ENCODE data around the gene ZNF292. TPM values are rescaled to one million over a fixed set of nuclear protein-coding genes. Genes with fewer than 3 reads are reported as not detected.

The ZNF292 gene
- total RNA-seq, 2 donors from 2014 or later: 30.6 to 56.4 TPM

DNA sequence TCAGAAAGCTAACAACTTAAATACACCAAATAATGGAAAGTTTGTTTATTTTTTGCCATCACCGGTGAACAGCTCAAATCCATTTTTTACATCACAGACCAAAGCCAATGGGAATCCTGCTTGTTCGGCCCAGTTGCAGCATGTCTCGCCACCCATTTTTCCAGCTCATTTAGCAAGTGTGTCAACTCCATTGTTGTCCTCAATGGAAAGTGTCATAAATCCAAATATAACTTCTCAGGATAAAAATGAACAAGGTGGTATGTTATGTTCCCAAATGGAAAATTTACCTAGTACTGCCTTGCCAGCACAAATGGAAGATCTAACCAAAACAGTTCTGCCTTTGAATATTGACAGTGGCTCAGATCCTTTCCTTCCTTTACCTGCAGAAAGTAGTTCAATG is 101.7 kb downstream of the ZNF292 start:
- TF ChIP-seq, protein P1, sequence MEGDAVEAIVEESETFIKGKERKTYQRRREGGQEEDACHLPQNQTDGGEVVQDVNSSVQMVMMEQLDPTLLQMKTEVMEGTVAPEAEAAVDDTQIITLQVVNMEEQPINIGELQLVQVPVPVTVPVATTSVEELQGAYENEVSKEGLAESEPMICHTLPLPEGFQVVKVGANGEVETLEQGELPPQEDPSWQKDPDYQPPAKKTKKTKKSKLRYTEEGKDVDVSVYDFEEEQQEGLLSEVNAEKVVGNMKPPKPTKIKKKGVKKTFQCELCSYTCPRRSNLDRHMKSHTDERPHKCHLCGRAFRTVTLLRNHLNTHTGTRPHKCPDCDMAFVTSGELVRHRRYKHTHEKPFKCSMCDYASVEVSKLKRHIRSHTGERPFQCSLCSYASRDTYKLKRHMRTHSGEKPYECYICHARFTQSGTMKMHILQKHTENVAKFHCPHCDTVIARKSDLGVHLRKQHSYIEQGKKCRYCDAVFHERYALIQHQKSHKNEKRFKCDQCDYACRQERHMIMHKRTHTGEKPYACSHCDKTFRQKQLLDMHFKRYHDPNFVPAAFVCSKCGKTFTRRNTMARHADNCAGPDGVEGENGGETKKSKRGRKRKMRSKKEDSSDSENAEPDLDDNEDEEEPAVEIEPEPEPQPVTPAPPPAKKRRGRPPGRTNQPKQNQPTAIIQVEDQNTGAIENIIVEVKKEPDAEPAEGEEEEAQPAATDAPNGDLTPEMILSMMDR (IDR thresholded peaks at IDR 0.05): no peak
- Histone ChIP-seq H3K27me3 (no peaks in the 10 kb centered on the region), H3K36me3 (peaks cover 9% of the 10 kb centered on the region), H3K9ac (ENCODE audit: low read depth in 2 of 2, low read length in 2 of 2) (no peak overlapping the region), H3K9me3 (no peaks in the 10 kb centered on the region), H3K27ac (no peak overlapping the region), H3K4me1 (no peaks in the 10 kb centered on the region), H3K4me3 (no peak overlapping the region)
- intact Hi-C loops (cut with DNase I): no loop called here
- no peak for DNase-seq

DNA sequence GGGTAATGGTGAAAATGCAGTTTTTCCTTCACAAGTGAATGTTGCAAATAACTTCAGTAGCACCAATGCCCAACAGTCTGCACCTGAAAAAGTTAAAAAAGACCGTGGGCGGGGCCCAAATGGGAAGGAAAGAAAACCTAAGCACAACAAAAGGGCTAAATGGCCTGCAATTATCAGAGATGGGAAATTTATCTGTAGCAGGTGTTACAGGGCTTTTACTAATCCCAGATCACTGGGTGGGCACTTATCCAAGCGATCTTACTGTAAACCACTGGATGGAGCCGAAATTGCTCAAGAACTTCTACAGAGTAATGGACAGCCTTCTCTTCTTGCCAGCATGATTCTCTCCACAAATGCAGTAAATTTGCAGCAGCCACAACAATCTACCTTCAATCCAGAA is 102.2 kb downstream of the ZNF292 start:
- intact Hi-C loops (cut with DNase I): no loop called here
- Histone ChIP-seq H3K27ac (no peak overlapping the region), H3K4me3 (no peak overlapping the region), H3K4me1 (no peaks in the 10 kb centered on the region), H3K9me3 (no peaks in the 10 kb centered on the region), H3K27me3 (no peaks in the 10 kb centered on the region), H3K36me3 (peaks cover 9% of the 10 kb centered on the region), H3K9ac (ENCODE audit: low read depth in 2 of 2, low read length in 2 of 2) (no peak overlapping the region)
- DNase-seq: no peak
- TF ChIP-seq, protein P1 (IDR thresholded peaks at IDR 0.05): no peak

DNA sequence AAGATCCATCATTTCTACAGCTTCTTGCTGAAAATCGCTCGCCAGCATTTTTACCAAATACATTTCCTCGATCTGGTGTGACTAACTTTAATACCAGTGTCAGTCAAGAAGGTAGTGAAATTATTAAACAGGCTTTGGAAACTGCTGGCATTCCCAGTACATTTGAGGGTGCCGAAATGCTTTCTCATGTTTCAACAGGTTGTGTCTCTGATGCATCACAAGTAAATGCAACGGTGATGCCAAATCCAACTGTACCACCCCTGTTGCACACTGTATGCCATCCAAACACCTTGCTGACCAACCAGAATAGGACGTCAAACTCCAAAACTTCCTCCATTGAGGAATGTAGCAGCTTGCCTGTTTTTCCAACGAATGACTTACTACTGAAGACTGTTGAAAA is 102.6 kb downstream of the ZNF292 start:
- no peak for DNase-seq
- no peaks in the 10 kb centered on the region for H3K27me3 ChIP-seq
- no peak overlapping the region for H3K27ac ChIP-seq
- TF ChIP-seq, protein P1 (IDR thresholded peaks at IDR 0.05): no peak
- no peaks in the 10 kb centered on the region for H3K9me3 ChIP-seq
- no peaks in the 10 kb centered on the region for H3K4me1 ChIP-seq
- H3K4me3 ChIP-seq: no peak overlapping the region
- intact Hi-C loops (cut with DNase I): no loop called here
- no peak overlapping the region for H3K9ac ChIP-seq (ENCODE audit: low read depth in 2 of 2, low read length in 2 of 2)
- H3K36me3 ChIP-seq: peaks cover 9% of the 10 kb centered on the region

DNA sequence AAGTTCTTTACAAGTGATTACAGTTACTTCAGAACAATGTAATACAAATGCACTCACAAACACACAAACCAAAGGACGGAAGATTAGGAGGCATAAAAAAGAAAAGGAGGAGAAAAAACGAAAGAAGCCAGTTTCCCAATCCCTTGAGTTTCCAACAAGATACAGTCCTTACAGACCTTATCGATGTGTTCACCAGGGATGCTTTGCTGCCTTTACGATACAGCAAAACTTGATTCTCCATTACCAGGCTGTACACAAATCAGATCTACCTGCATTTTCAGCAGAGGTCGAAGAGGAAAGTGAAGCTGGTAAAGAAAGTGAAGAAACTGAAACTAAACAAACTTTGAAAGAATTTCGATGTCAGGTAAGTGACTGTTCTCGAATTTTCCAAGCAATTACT is 104.4 kb downstream of the ZNF292 start:
- no peaks in the 10 kb centered on the region for H3K4me1 ChIP-seq
- no peaks in the 10 kb centered on the region for H3K27me3 ChIP-seq
- TF ChIP-seq, protein P1 (IDR thresholded peaks at IDR 0.05): no peak
- H3K27ac ChIP-seq: no peak overlapping the region
- no peak overlapping the region for H3K4me3 ChIP-seq
- no peak for DNase-seq
- H3K36me3 ChIP-seq: peaks cover 9% of the 10 kb centered on the region
- H3K9me3 ChIP-seq: no peaks in the 10 kb centered on the region
- intact Hi-C loops (cut with DNase I): no loop called here
- no peak overlapping the region for H3K9ac ChIP-seq (ENCODE audit: low read depth in 2 of 2, low read length in 2 of 2)

DNA sequence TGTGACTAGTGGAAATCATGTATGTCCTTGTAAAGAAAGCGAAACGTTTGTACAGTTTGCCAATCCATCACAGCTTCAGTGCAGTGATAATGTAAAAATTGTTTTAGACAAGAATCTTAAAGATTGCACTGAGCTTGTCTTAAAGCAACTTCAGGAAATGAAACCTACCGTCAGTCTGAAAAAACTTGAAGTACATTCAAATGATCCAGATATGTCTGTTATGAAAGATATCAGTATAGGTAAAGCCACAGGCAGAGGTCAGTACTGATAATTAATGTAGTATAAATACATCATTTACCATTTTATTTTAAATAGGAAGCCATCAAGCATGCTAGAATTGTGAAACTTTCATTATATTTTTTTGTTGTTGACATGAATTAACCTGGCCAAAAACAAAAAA is 106.2 kb downstream of the ZNF292 start:
- no peak overlapping the region for H3K4me3 ChIP-seq
- TF ChIP-seq, protein P1 (IDR thresholded peaks at IDR 0.05): no peak
- intact Hi-C loops (cut with DNase I): no loop called here
- H3K36me3 ChIP-seq: no peaks in the 10 kb centered on the region
- H3K9ac ChIP-seq (ENCODE audit: low read depth in 2 of 2, low read length in 2 of 2): no peak overlapping the region
- no peak overlapping the region for H3K27ac ChIP-seq
- no peaks in the 10 kb centered on the region for H3K27me3 ChIP-seq
- DNase-seq: no peak
- no peaks in the 10 kb centered on the region for H3K4me1 ChIP-seq
- no peaks in the 10 kb centered on the region for H3K9me3 ChIP-seq

DNA sequence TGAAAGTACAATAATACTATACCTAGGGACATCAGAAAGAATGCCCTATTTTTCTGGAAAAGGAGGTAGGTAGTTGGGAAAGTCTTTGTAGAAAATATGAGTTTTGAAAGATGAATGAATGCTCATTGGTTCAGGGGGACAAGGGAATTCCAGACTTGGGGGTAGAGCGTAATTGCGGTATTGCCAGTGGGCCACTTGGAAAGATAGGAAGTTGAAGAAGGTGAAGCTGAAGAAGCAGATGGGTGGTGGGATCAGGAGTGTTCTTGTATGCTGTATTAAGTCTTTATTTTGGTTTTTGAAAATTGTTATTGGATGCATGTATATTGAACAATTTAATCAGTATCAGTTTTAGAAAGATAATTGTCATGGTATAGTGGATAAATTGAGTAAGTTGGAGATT is 109.1 kb downstream of the ZNF292 start:
- intact Hi-C loops (cut with DNase I): no loop called here
- Histone ChIP-seq H3K4me3 (no peak overlapping the region), H3K9ac (ENCODE audit: low read depth in 2 of 2, low read length in 2 of 2) (no peak overlapping the region), H3K27ac (no peak overlapping the region), H3K27me3 (no peaks in the 10 kb centered on the region), H3K9me3 (no peaks in the 10 kb centered on the region), H3K4me1 (no peaks in the 10 kb centered on the region), H3K36me3 (no peaks in the 10 kb centered on the region)
- DNase-seq: no peak
- TF ChIP-seq, protein P1 (IDR thresholded peaks at IDR 0.05): no peak

All from colonic mucosa (tissue), 4 donors.